ENCODE measurements around the gene CCDC180.

- no peak for TF ChIP-seq CTCF (IDR thresholded peaks at IDR 0.05)
- no peak for TF ChIP-seq EP300 (IDR thresholded peaks at IDR 0.05; ENCODE audit: borderline replicate concordance in 1 of 2, low read depth in 1 of 2, low read length in 1 of 2)
- no peak for TF ChIP-seq RXRA (IDR thresholded peaks at IDR 0.05; ENCODE audit: borderline replicate concordance, low read depth)
- TF ChIP-seq EZH2phosphoT487 (IDR thresholded peaks at IDR 0.05; ENCODE audit: borderline replicate concordance, low read depth) = no peak
- TF ChIP-seq MAX (IDR thresholded peaks at IDR 0.05; ENCODE audit: low read depth) = no peak
- TF ChIP-seq GABPA (IDR thresholded peaks at IDR 0.05; ENCODE audit: low read depth) = no peak
- no peak for TF ChIP-seq REST (IDR thresholded peaks at IDR 0.05; ENCODE audit: low read depth, low read length)
- no peak for TF ChIP-seq RFX5 (IDR thresholded peaks at IDR 0.05; ENCODE audit: low read length)
- no peak for TF ChIP-seq MXI1 (IDR thresholded peaks at IDR 0.05; ENCODE audit: low read depth, low read length)
- TF ChIP-seq POLR2AphosphoS5 (IDR thresholded peaks at IDR 0.05; ENCODE audit: low read depth, low read length) = no peak
- no peak for TF ChIP-seq NRF1 (IDR thresholded peaks at IDR 0.05; ENCODE audit: low read depth, low read length)
Measured at GRCh38 chr9:97283768-97284167, 23.7 kb upstream of the CCDC180 start.

Measured in SK-N-SH (cell line).